Fibroblast of skin of back (primary cell): ENCODE measurements around the gene TRIM17.
"Not testable (repeated sequence)": the region's sequence is repeated elsewhere in the genome, so short reads cannot be mapped to it uniquely, and the experiment has no call there.

Source experiments
- DNase-seq: peaks from one replicate; pipeline ENCODE4 v3.0.0-alpha.2; 2013

TRIM17 gene

GRCh38 chr1:228448372-228448771, 31.7 kb upstream of the TRIM17 start:
- no peak for DNase-seq

- DNase-seq: no peak
These were observed 30.2 kb upstream of the TRIM17 start for GRCh38 chr1:228446852-228447251.

- DNase-seq: peak; percentile 10
These were observed 29.4 kb upstream of the TRIM17 start for GRCh38 chr1:228445843-228446650.

GRCh38 chr1:228445490-228445842, 28.8 kb upstream of the TRIM17 start:
- DNase-seq: no peak

GRCh38 chr1:228443395-228443794, 26.7 kb upstream of the TRIM17 start:
- DNase-seq: no peak

- DNase-seq: no peak
These were observed 24.3 kb upstream of the TRIM17 start for GRCh38 chr1:228440761-228441500.

GRCh38 chr1:228438266-228438665, 21.6 kb upstream of the TRIM17 start:
- no peak for DNase-seq

GRCh38 chr1:228437424-228437962, 20.8 kb upstream of the TRIM17 start:
- no peak for DNase-seq

- peak; percentile 12 for DNase-seq
These were observed 18.0 kb upstream of the TRIM17 start for GRCh38 chr1:228434689-228435088.

- DNase-seq: not testable (repeated sequence)
These were observed 16.8 kb upstream of the TRIM17 start for GRCh38 chr1:228433337-228434053.

- DNase-seq: no peak
These were observed 13.6 kb upstream of the TRIM17 start for GRCh38 chr1:228430243-228430642.

- DNase-seq: no peak
These were observed 13.0 kb upstream of the TRIM17 start for GRCh38 chr1:228429698-228430097.

- DNase-seq: no peak
These were observed 12.3 kb upstream of the TRIM17 start for GRCh38 chr1:228429007-228429406.

GRCh38 chr1:228428412-228428811, 11.8 kb upstream of the TRIM17 start:
- DNase-seq: no peak

- DNase-seq: no peak
These were observed 10.0 kb upstream of the TRIM17 start for GRCh38 chr1:228426518-228427175.

- no peak for DNase-seq
These were observed 8.3 kb upstream of the TRIM17 start for GRCh38 chr1:228424685-228425660.

GRCh38 chr1:228423404-228424053, 6.9 kb upstream of the TRIM17 start:
- no peak for DNase-seq

- no peak for DNase-seq
These were observed 4.5 kb upstream of the TRIM17 start for GRCh38 chr1:228420968-228421826.

GRCh38 chr1:228417483-228418203, 982 bp upstream of the TRIM17 start:
- peak; percentile 19 for DNase-seq
